OCI-LY3 (cell line): Measurements from ENCODE around the gene POGZ.

Experiments used
- H2AFZ ChIP-seq: fragments of 200-600, 300-600 bp; shearing (Covaris generic); 2 replicates; pipeline ENCODE4 v1.6.0; 2014; ENCODE audit warnings: antibody characterized with exemption, low read depth, low read length
- H3K27ac ChIP-seq: fragments of 200-600, 300-600 bp; sonication (generic); 2 replicates; pipeline ENCODE4 v1.5.1; 2014; ENCODE audit warnings: mild to moderate bottlenecking, low read length, moderate library complexity, mixed read lengths
- H3K27me3 ChIP-seq: fragments of 200-600, 300-600 bp; sonication (generic); 2 replicates; pipeline ENCODE4 v1.6.1; 2014; ENCODE audit warnings: low read depth, low read length, mixed read lengths
- H3K36me3 ChIP-seq: fragments of 200-600, 300-600 bp; sonication (generic); replicated peaks from 2 replicates; pipeline ENCODE3; 2014; ENCODE audit warnings: low read depth, low read length, mixed read lengths
- H3K4me1 ChIP-seq: fragments of 300-600, 200-600 bp; sonication (generic); 2 replicates; pipeline ENCODE4 v1.6.1; 2014; ENCODE audit warnings: low read length, mixed read lengths
- H3K4me2 ChIP-seq: fragments of 200-600, 300-600 bp; sonication (generic); 2 replicates; pipeline ENCODE4 v1.6.1; 2014; ENCODE audit warnings: low read length, mixed read lengths
- H3K4me3 ChIP-seq: fragments of 300-600, 200-600 bp; sonication (generic); 2 replicates; pipeline ENCODE4 v1.5.1; 2014; ENCODE audit warnings: antibody characterized with exemption, mild to moderate bottlenecking, low read length, moderate library complexity
- H3K79me2 ChIP-seq: fragments of 300-600, 200-600 bp; shearing (Covaris generic); 2 replicates; pipeline ENCODE4 v1.6.1; 2014; ENCODE audit warnings: mild to moderate bottlenecking, low read length, mixed read lengths
- H3K9ac ChIP-seq: fragments of 300-600, 200-600 bp; shearing (Covaris generic); 2 replicates; pipeline ENCODE4 v1.6.0; 2014; ENCODE audit warnings: mild to moderate bottlenecking, low read length, moderate library complexity
- H3K9me3 ChIP-seq: fragments of 200-600, 300-600 bp; shearing (Covaris generic); 2 replicates; pipeline ENCODE4 v1.6.1; 2014; ENCODE audit warnings: low read length, mixed read lengths; ENCODE audit not compliant: insufficient read depth
- H4K20me1 ChIP-seq: fragments of 200-600, 300-600 bp; sonication (generic); 2 replicates; pipeline ENCODE4 v1.6.1; 2016; ENCODE audit warnings: low read length, mixed read lengths; ENCODE audit not compliant: insufficient read depth
- CTCF ChIP-seq: fragments of 200-600, 300-600 bp; sonication (generic); IDR thresholded peaks from 2 replicates; pipeline ENCODE4 v1.5.1; 2014; ENCODE audit warnings: antibody characterized with exemption, low read length, low read depth
- EZH2phosphoT487 ChIP-seq: fragments of 200-600 bp; shearing (Covaris generic); IDR thresholded peaks from 2 replicates; pipeline ENCODE4 v1.6.1; 2018; ENCODE audit warnings: antibody characterized with exemption, mixed run types, low read depth

Gene POGZ

GRCh38 chr1:151502859-151503780, 43.8 kb upstream of the POGZ start:
- Histone ChIP-seq H4K20me1 (no peaks in the 10 kb centered on the region), H3K4me3 (no peak overlapping the region), H3K4me2 (no peak overlapping the region), H3K4me1 (no peaks in the 10 kb centered on the region), H3K79me2 (no peaks in the 10 kb centered on the region), H3K9me3 (no peaks in the 10 kb centered on the region), H3K9ac (no peak overlapping the region), H3K27ac (no peak overlapping the region), H2AFZ (no peak overlapping the region), H3K27me3 (peaks cover 17% of the 10 kb centered on the region; the same call in 1 of the 2 replicates), H3K36me3 (no peaks in the 10 kb centered on the region)
- no peak for TF ChIP-seq CTCF
- TF ChIP-seq EZH2phosphoT487 = no peak

- Histone ChIP-seq H3K4me2 (no peak overlapping the region), H3K4me3 (no peak overlapping the region), H3K36me3 (no peaks in the 10 kb centered on the region), H3K27ac (no peak overlapping the region), H3K4me1 (no peaks in the 10 kb centered on the region), H3K79me2 (no peaks in the 10 kb centered on the region), H3K9ac (no peak overlapping the region), H4K20me1 (no peaks in the 10 kb centered on the region), H3K27me3 (peaks cover 15% of the 10 kb centered on the region; the same call in 1 of the 2 replicates), H3K9me3 (no peaks in the 10 kb centered on the region), H2AFZ (no peak overlapping the region)
- TF ChIP-seq EZH2phosphoT487 (no peak), CTCF (no peak)
These were observed 42.9 kb upstream of the POGZ start for GRCh38 chr1:151502035-151502700.

GRCh38 chr1:151501474-151501873, 42.2 kb upstream of the POGZ start:
- peaks cover 14% of the 10 kb centered on the region; the same call in 1 of the 2 replicates for H3K27me3 ChIP-seq
- no peak for TF ChIP-seq EZH2phosphoT487
- no peak for TF ChIP-seq CTCF
- no peaks in the 10 kb centered on the region for H3K4me1 ChIP-seq
- H3K27ac ChIP-seq = no peak overlapping the region
- H3K4me2 ChIP-seq = no peak overlapping the region
- H3K9ac ChIP-seq = no peak overlapping the region
- H2AFZ ChIP-seq = no peak overlapping the region
- H3K79me2 ChIP-seq = no peaks in the 10 kb centered on the region
- no peak overlapping the region for H3K4me3 ChIP-seq
- H4K20me1 ChIP-seq = no peaks in the 10 kb centered on the region
- H3K36me3 ChIP-seq = no peaks in the 10 kb centered on the region
- H3K9me3 ChIP-seq = no peaks in the 10 kb centered on the region

GRCh38 chr1:151499930-151500329, 40.6 kb upstream of the POGZ start:
- H3K27ac ChIP-seq = no peak overlapping the region
- no peak overlapping the region for H3K9ac ChIP-seq
- H3K9me3 ChIP-seq = no peaks in the 10 kb centered on the region
- no peak overlapping the region for H3K4me2 ChIP-seq
- H3K79me2 ChIP-seq = no peaks in the 10 kb centered on the region
- H3K27me3 ChIP-seq = peaks cover 11% of the 10 kb centered on the region; the same call in 1 of the 2 replicates
- no peaks in the 10 kb centered on the region for H4K20me1 ChIP-seq
- no peak overlapping the region for H3K4me3 ChIP-seq
- H2AFZ ChIP-seq = no peak overlapping the region
- H3K4me1 ChIP-seq = peaks cover 10% of the 10 kb centered on the region
- TF ChIP-seq CTCF (no peak), EZH2phosphoT487 (no peak)
- H3K36me3 ChIP-seq = no peaks in the 10 kb centered on the region
